Central memory CD4-positive, alpha-beta T cell (primary cell): ENCODE data around the gene GDE1.
"Not testable (repeated sequence)": the region's sequence is repeated elsewhere in the genome, so short reads cannot be mapped to it uniquely, and the experiment has no call there.

Experiments
- DNase-seq: peaks from one replicate; pipeline ENCODE4 v3.0.0; 2022
- total RNA-seq, 3 experiments: gene quantifications; one replicate each; lab custom pipeline; 2026; lab: John Stamatoyannopoulos, UW

The GDE1 gene, protein sequence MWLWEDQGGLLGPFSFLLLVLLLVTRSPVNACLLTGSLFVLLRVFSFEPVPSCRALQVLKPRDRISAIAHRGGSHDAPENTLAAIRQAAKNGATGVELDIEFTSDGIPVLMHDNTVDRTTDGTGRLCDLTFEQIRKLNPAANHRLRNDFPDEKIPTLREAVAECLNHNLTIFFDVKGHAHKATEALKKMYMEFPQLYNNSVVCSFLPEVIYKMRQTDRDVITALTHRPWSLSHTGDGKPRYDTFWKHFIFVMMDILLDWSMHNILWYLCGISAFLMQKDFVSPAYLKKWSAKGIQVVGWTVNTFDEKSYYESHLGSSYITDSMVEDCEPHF
- total RNA-seq = 17.2 to 47.8 (median 47.0) reads per million in 3 experiments

DNA sequence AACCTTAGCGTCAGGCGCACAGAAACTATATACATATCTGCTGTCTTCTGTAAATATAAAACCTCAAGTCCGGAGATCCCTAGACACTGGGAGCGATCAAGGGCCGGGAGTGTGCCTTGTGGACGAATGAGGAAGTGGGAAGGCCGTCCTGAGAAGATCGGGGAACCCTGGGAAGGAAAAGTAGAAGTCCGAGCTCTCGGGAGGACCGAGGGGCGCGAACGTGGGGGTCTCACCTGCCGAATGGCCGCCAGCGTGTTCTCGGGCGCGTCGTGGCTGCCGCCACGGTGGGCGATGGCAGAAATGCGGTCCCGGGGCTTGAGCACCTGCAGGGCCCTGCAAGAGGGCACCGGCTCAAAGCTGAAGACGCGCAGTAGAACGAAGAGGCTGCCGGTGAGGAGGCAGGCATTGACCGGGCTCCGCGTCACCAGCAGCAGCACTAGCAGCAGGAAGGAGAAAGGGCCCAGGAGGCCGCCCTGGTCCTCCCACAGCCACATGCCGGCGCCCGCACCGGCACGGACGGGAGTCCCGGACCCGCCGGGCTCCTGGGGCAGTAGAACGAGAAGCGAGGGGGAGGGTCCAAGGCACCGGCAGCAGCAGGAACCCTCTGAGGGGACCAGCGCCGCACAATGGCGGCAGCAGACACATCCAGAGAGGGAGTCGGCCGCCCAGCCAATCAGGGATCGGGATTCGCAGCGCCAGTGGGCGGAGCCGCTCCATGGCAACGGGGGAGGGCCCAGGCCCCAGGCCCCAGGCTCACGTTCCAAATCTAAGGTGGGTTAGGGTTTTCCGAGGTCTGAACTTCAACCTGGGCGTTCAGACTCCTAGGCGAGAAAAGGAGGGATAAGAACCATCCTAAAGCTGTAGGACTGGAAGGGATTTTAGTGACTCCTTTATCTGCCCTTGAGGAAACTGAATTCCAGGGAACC lies at the start of gene GDE1:
Gene GDE1 (minus strand): TSS at position 628 of the 926 bp plus-strand sequence. CDS start 134 bp downstream, at position 494.
- peak; percentile 89 for DNase-seq

DNA sequence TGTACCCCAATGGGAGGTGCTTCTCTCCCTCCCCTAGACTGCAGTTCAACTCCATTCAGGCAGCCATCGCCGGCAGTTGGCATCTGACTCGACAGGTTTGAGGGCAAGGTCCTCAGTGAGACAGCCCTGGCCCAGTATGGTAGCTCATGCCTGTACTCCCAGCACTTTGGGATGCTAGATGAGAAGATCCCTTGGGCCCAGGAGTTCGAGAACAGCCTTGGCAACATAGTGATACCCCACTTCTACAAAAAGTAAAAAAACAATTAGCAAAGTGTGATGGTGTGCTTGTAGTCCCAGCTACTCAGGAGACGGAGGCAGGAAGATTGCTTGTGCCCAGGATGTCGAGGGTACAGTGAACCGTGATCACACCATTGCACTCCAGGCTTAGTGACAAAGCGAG lies 45.7 kb upstream of the GDE1 start:
- no peak for DNase-seq

DNA sequence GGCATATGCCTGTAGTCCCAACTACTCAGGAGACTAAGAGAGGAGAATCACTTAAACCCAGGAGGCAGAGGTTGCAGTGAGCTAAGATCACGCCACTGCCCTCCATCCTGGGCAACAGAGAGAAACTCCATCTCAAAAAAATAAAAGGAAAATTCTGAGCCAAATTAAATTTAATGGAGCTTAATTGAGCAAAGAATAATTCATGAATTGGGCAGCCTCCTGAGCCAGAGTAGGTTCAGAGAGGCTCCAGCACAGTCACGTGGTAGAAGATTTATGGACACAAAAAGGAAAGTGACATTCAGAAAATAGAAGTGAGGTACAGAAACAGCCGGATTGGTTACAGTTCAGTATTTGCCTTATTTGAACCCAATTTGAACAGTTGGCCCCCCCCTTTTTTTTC lies 44.5 kb upstream of the GDE1 start:
- no peak for DNase-seq

DNA sequence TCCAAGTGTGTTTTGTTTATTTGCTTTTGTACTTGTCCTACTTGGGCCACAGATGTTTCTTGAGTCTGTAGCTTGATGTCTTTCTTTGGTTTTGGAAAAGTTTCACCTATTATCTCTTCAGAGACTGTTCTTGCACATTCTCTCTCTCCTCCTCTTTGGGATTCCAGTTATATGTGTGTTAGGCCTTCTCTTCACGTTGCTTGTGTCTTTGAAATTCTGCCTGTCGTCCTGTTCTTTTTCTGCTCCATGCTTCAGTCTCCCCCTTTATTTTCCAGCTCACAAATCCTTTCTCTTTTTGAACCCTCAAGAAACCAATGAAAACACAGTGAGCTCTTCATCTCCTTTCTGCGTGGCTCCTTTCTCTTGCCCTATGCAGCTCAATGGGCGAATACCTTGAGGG lies 41.5 kb upstream of the GDE1 start:
- no peak for DNase-seq

DNA sequence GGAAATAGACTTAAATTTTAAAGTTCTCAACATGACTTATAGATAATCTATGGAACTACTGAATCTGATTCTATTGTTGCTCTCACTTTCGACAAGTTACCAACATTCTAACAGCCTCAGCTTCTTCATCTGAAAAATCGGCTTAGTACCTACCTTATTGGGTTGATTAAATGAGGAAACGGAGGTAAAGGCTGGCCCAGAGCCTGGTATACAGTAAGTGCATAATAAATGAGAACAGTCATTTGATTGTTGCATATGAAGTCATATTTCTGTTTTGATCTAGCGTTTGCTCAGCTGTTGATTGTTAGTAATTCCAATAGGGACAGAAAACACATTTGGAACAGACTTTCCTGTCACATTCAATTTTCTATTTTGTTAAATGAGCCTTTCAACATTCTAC lies 38.2 kb upstream of the GDE1 start:
- DNase-seq = no peak

DNA sequence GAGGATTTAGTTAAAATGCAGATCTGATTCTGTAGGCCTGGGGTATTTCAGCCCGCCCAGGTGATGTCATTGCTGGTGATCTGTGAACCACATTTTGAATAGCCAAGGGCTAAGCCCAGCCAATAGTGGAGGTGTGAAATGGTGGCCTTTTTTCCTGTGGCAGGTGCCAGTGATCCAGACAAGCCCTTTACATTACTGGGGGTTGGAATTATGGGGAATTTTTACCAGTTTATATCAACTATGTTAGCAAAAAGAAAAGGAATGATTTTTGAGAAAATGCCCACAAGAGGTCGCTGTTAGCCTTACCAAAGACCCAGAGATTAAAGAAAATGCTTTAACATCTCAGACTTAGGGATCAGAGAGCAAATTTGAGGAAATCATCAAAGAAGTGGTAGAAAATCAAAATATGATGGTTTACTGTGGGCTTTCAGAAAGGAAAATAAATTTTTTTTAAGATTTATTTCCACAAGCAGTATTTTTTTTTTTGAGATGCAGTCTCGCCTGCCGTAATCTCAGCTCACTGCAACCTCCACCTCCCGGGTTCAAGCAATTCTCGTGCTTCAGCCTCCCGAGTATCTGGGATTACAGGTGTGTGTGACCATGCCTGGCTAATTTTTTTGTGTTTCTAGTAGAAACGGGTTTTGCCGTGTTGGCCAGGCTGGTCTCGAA lies 37.5 kb upstream of the GDE1 start:
- peak; percentile 35 for DNase-seq

DNA sequence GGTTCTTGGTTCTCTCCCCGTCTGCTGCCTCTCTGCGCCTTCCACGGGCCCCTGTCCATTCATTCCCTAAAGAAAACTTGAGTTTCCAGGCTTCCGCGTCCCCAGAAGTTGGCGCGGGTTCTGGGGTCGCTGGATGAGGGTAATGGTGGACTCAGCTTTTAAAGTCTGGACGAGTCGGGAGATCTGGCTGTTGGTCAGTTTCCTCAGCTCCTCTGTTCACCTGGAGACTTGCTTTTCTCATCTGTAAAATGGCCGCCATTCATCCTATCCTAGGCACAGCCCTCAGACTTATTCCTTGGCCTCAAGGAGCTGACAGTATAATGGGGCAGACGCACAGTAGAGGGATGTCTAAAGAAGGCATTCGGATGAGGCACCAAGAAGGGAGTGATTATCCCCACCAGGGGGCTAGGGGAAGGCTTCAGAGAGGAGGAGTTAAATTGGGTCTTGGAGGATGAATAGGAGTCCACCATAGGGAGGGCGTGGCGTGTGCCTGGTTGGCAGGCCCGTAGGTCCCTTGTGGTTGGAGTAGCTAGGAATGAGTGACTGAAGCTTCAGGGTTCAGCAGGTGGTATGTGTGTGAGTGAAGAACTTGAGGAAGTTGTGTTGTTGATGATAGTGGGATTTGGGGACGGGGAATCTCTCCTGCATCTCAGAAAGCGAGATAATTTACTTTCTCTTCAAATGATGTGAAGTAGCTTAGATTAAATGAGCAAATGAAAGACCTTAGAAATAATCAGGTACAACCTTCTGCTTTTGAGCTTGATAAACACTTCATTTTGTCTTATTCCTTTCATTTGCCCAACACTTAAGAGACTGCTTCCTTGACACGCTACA lies 34.3 kb upstream of the GDE1 start:
- DNase-seq = peak; percentile 9

DNA sequence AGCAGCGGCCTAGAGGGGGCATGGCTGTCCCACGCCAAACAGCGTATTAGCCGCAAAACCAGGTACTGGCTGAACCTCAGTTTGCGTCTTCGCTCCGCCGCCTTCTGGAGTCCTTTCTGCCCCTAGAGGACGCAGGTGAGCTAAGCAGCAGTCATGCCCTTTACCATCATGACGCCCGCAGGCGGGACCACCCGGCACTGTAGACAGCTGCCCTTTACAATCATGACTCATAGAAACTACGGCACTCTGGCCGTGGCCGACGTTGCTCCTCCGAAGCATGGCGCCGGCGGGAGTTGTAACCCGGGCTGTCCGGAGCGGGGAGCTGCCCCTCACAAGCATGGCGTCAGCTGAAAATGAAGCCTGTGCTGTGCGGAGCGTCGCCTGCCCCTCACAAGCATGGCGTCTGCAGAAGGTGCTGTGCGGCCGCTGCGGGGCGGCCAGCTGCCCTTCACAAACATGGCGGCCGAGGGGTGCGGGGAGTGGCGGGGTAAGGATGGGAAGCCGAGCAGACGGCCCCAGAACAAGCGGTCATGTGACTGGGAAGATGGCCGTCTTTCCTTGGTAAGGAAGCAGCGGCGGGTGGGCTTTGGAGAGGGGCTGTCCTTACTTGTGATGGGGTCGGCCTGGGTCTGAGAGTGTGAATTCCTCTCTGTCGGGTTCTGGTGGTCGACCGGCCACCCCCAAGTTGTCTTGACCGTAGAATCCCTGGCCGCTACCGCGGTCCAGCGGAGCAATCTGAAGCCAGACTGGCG lies 33.5 kb upstream of the GDE1 start, which contains the start of gene VPS35L:
Gene VPS35L (plus strand): TSS at position 518 of the 752 bp plus-strand sequence. CDS start 27 bp downstream, at position 545.
- peak; percentile 95 for DNase-seq

DNA sequence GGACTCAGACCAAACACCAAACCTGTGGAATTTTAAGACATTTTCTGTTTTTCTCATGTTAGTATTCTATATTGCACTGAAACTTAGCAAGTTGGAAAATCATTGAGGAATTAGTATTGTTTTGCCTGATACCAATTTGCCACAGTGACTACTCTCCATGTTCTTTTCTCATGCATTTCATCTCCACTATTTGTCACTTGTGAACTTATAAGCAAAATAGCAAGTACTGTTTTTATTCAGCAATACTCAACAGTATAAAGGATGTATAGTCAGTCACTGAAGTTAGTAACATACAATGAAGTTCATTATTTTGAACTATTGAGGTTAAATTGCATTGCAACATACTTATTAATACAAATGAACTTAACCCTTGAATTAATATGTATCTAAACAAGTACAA lies 27.8 kb upstream of the GDE1 start:
- no peak for DNase-seq

DNA sequence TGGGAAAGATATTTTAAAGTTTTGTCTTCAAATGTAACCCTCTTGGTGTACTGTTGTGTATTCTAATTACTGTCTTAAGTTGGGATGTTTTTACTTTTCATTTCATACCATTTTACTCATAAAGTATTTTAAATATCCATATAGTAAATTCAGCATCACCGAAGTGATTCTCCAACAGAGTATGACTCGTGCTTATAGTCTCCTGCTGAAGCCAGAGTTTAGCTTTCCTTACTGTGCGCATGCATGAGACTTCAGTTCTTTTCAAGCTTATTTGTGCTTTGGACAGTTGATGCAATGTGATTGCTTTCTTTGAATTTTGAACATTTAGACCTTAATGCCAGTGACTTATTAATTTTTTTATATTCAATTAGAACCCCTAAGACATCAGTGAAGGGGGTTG lies 26.2 kb upstream of the GDE1 start:
- DNase-seq = no peak

DNA sequence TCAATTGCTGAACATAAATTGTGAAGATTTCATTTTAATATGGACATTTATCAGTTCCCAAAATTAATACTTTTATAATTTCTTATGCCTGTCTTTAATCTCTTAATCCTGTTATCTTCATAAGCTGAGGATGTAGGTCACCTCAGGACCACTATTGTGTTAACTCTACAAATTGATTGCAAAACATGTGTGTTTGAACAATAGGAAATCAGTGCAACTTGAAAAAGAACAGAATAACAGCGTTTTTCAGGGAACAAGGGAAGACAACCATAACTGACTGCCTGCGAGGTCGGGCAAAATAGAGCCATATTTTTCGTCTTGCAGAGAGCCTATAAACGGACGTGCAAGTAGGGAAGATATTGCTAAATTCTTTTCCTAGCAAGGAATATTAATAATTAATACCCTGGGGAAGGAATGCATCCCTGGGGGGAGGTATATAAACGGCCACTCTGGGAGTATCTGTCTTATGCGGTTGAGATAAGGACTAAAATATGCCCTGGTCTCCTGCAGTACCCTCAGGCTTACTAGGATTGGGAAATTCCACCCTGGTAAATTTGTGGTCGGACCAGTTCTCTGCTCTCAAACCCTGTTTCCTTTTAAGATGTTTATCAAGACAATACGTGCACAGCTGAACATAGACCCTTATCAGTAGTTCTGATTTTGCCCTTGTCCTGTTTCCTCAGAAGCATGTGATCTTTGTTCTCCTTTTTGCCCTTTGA lies 21.5 kb upstream of the GDE1 start:
- not testable (repeated sequence) for DNase-seq

DNA sequence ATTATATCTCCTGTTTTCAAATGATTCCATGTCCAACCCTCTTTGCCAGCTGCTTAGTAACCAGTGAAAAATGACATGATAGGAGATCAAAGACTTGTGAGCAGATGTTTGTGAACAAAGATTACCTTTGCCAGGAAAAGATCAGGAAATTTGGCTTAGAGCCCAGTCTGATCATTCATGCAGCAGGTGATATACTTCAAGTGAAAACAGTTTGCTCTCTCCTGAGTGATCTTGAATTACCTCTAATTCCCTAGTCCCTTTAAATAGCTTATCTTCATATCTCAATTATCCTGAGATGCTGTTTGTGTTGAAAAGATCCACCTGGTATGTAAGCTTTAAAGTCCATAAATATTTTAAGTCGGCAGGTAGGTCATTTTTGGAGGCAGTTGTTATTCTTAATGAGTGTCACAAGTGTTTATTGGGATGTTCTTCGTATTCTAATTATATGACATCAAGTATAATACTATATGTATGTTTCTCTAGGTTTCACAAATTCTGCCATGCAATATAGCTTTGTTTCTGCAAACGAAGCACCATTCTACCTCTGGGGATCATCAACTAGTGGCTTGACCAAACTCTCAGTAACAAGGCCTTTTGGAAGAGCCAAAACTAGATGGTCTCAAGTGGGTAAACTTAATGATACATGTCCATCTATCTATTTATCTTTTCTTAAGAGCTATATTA lies 20.4 kb upstream of the GDE1 start:
- no peak for DNase-seq

DNA sequence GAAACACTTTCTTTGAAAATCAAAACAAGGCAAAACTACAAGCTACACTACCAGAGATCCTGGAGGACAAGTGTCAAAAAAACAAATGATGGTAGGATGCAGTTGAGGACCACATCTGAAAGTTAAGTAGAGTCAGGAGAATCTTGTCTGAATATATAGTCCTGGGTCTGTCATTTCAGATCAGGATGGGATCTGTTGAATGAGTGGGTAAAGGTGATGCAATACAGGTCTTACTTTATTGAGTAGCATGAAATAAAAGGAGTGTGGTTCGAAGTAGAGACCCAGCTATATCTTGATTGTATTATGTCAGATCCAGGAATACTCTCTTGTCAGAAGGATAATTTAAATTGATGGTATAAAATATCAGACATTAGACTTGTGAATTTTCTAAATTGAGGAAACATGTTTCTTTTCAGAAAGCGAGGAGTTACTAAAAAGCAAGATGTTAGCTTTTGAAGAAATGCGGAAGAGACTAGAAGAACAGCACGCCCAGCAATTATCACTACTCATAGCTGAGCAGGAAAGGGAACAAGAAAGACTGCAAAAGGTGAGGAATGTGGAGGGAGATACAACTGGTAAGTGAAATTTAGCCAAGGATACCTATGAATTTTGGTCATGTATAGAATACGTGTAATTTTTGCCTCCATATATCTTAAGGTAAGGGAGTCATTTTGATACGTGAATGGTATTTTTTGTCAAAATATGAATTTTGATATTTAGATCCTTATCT lies 18.5 kb upstream of the GDE1 start:
- no peak for DNase-seq

DNA sequence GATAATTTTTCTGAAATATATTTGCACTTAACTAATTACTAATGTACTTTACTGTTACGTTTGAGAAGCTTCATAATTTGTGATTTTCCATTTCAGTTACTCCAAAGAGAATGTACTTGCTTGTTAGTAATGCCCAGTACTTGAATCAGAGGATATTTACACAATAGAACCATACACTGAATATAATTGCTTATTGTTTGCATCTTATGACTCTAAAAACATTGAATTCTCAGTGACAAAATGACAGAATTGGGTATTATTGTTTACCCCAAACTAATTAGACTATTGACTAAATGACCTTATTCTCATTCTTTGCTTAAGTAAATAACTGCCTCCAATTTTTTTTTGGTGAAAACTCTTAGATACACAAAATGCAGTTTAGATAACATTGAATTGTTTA lies 10.7 kb upstream of the GDE1 start:
- no peak for DNase-seq

DNA sequence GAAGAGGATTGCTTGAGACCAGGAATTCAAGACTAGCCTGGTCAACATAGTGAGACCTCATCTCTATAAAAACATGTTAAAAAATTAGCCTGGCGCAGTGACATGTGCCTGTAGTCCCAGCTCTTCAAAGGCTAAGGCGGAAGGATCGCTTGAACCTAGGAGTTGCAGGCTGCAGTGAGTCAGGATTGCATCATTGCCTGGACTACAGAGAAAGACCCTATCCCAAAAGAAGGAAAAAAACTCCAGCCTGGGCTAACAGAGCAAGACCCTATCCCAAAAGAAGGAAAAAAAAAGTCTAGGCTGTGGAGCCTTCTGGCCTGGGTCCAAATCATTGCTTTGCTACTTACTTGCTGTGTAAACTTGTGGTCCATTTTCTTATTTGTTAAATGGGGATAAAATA lies 6.8 kb upstream of the GDE1 start:
- DNase-seq = no peak

DNA sequence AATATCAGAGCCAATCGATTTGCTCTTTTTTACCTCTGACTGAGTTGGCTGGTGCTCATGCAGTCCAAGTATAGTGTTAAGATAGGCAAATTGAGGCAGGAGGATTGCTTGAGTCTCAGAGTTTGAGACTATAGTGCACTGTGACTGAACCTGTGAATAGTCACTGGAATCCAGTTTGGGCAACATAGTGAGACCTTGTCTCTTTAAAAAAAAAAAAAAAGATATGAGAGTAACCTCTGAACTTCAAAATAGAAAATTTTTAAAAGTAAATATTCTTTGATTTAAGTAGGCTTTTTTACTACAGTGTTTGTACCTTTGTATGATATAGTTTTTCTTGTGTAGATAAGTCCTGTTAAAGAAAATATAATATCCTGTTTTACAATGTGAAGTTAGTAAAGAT lies 5.3 kb upstream of the GDE1 start:
- no peak for DNase-seq

DNA sequence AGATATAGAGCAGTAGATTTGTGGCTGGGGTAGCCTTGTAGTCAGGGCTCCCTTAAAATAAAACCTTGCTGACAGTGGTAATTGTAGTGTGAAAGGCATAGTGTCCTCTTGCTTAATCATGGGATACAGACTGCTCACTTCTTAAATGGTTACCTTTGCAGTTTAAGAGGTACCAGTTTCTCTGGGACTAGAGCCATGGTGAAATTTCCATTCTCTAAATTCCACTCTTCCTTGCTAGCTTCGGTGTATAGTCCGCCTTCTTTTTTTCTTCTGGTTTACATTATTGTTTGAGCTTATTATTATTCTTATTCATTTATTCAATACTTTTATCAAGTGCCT lies 3.5 kb upstream of the GDE1 start:
- no peak for DNase-seq

DNA sequence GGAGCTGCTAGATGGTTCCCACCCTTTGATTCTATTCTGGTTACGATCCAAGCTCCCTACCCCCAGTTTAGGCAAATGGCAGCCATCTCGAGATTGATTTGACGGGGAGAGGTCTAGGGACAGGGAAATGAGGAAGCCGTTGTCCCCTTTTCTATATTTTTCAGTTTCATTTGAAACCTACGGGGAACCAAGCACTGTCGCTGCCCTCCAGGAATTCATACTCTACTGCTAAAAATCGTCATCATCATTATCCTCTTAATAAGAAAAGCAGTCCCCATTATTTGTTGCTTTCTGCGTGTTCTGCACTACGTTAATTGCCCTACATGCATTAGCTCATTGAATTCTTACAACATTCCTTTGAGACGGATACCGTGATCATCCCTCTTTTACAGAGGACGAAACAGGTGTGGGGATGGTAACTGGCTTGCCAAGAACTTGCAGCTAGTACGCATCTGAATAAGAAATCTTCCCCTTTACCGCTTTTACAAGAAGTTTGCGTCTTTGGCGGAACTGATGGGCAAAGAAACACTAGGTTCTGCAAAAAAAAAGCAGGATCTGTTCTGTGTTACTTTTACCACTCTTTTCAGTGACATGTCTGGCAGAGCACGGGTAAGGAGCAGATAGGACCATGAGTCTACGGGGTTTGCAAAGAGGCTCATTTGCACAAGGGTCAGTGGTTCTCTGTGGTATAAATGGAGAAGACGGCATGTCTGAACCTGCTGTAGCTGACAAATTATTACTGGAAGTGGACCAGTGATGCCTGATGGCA lies 2.9 kb upstream of the GDE1 start:
- DNase-seq = no peak

DNA sequence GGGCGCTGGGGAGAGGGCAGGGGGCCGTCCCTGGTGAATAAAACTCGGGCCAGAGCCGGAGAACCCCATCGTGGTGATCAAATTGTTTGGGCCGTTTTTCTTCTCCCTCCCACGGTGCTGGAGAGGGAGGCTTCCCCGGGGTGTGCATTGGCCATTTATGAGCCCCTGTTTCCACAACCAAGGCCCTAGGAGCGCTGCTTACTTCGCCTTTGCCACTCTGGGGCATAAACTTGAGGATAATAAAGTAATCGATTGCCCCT lies 2.4 kb upstream of the GDE1 start:
- DNase-seq = peak; percentile 12
